ENCODE results near the gene CAGE1.
"Not testable (repeated sequence)": the region's sequence is repeated elsewhere in the genome, so short reads cannot be mapped to it uniquely, and the experiment has no call there.

Gene CAGE1

DNA sequence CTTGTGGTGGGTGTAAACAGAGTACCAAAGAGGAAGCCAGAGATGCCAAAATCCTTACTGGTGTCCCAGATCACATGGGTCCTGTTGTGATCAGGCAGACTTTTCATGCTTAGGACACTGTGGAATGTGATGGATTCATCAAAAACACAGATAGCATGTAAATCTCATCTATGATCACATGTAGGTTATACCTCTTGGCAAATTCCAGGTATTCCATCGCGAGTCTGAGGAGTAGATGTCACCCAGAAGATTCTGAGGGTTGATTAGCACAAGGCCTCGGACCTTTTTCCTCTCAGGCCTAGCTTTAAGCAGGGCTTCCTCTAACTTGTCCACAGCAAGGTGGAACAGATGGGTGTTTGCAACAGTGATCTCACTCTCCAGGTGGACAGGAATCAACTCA lies 48.3 kb downstream of the CAGE1 start:
- no peak for DNase-seq (ENCODE audit: low read depth, low spot score)
- in situ Hi-C loops (cut with HindIII; ENCODE audit: low sequenced_read_pairs): no loop called here
- TF ChIP-seq, protein P1, sequence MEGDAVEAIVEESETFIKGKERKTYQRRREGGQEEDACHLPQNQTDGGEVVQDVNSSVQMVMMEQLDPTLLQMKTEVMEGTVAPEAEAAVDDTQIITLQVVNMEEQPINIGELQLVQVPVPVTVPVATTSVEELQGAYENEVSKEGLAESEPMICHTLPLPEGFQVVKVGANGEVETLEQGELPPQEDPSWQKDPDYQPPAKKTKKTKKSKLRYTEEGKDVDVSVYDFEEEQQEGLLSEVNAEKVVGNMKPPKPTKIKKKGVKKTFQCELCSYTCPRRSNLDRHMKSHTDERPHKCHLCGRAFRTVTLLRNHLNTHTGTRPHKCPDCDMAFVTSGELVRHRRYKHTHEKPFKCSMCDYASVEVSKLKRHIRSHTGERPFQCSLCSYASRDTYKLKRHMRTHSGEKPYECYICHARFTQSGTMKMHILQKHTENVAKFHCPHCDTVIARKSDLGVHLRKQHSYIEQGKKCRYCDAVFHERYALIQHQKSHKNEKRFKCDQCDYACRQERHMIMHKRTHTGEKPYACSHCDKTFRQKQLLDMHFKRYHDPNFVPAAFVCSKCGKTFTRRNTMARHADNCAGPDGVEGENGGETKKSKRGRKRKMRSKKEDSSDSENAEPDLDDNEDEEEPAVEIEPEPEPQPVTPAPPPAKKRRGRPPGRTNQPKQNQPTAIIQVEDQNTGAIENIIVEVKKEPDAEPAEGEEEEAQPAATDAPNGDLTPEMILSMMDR (IDR thresholded peaks at IDR 0.05; ENCODE audit: low read depth, low read length): no peak

DNA sequence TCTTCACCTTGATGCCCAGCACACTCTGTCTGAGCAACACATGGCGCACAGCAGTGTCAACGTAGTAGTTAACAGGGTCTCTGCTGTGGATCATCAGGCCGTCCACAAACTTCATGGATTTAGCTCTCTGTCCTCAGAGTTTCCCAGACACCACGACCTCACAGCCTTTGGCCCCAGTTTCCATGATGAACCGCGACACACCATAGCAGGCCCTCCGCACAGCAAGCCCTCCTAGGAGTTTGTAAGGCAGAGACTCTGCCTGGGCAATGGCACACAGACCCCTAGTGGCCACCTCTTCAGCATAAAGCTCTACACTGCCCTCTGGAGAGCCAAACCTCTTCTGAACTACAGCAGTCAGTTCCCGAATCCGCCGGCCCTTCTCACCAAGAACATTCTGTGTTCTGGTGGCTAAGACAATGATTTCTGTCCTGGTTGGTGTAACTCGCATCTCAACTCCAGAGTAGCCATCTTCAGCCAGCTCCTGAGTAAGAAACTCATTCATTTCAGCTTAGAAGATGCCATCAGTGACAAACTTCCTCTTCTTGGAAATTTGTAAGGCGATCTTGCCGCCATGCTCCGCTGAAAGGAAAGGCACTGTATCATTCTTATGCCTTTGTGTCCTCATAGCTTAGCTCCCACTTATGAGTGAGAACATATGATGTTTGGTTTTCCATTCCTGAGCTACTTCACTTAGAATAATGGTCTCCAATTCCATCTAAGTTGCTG lies 50.4 kb downstream of the CAGE1 start:
- peak; percentile 12 for DNase-seq (ENCODE audit: low read depth, low spot score)
- TF ChIP-seq, protein P1 (IDR thresholded peaks at IDR 0.05; ENCODE audit: low read depth, low read length): peak; percentile 47
- H3K4me3 ChIP-seq (ENCODE audit: low read depth, low read length); in situ Hi-C loops (cut with HindIII; ENCODE audit: low sequenced_read_pairs): not testable (repeated sequence)

More for the DNA sequence above, 48.3 kb downstream of the CAGE1 start:
- H3K4me3 ChIP-seq (ENCODE audit: low read depth, low read length): no peak overlapping the region

- in situ Hi-C loops (cut with HindIII; ENCODE audit: low sequenced_read_pairs): no loop called here
- TF ChIP-seq, protein P1 (IDR thresholded peaks at IDR 0.05; ENCODE audit: low read depth, low read length): no peak
Measured at GRCh38 chr6:7338031-7338430, 51.5 kb downstream of the CAGE1 start.

DNA sequence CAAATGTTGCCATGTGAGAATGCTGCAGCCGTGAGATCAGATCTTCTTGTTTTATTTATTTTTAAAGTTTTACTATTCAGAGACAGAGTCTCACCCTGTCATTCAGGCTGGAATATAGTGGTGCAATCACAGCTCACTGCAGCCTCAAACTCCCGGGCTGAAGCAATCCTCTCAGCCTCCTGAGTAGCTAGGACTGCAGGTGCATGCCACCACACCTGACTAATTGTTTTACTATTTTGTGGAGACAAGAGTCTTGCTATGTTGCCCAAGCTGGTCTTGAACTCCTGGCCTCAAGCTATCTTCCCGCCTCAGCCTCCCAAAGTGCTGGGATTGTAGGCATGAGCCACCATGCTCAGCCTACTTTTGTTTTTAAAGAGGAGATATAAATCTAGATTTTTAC lies 54.0 kb downstream of the CAGE1 start:
- no peak for DNase-seq (ENCODE audit: low read depth, low spot score)
- no peak overlapping the region for H3K4me3 ChIP-seq (ENCODE audit: low read depth, low read length)
- in situ Hi-C loops (cut with HindIII; ENCODE audit: low sequenced_read_pairs): no loop called here
- TF ChIP-seq, protein P1 (IDR thresholded peaks at IDR 0.05; ENCODE audit: low read depth, low read length): no peak

More at GRCh38 chr6:7338031-7338430, 51.5 kb downstream of the CAGE1 start:
- DNase-seq (ENCODE audit: low read depth, low spot score): no peak
- no peak overlapping the region for H3K4me3 ChIP-seq (ENCODE audit: low read depth, low read length)

- no peak for DNase-seq (ENCODE audit: low read depth, low spot score)
- TF ChIP-seq, protein P1 (IDR thresholded peaks at IDR 0.05; ENCODE audit: low read depth, low read length): no peak
- no peak overlapping the region for H3K4me3 ChIP-seq (ENCODE audit: low read depth, low read length)
- in situ Hi-C loops (cut with HindIII; ENCODE audit: low sequenced_read_pairs): no loop called here
Measured at GRCh38 chr6:7334685-7335084, 54.9 kb downstream of the CAGE1 start.

DNA sequence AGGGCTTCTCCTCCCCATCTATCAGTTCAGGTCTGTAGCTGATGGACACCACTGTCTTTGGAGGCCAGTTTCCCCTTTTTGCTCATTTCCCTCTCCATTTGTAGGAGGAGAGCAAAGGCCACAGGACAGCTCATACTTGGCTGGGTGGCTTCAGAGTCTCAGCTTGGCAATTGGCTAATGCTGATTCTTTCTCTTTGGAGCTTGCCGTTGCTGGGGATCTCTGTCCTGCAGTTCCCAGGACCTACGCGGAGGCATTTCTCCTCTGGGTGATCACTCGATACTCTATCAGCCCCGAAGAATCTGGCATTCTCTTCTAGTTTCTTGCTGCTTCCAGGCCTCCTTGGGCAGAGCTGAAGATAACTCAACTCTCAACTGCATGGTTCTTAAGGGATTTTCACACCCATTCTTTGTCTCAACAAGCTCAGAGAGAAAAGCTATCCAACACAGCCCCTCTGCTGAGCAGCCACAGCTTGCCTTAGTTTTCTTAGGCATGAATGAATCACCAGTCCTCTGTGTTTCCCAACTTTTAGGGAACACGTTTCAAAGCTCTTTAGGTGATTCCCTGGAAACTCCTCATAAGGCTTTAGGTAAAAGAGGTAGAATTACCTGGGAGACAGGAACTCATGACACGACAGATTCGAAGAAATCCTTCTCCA lies 57.3 kb downstream of the CAGE1 start:
- TF ChIP-seq, protein P1 (IDR thresholded peaks at IDR 0.05; ENCODE audit: low read depth, low read length): no peak
- H3K4me3 ChIP-seq (ENCODE audit: low read depth, low read length): no peak overlapping the region
- DNase-seq (ENCODE audit: low read depth, low spot score): no peak
- in situ Hi-C loops (cut with HindIII; ENCODE audit: low sequenced_read_pairs): no loop called here
